GM12892 (cell line): Measurements from ENCODE around the gene TIAM1.

ENCODE experiments used
- POLR2A ChIP-seq: IDR thresholded peaks from 2 replicates; pipeline ENCODE4 v1.6.1; 2011; ENCODE audit warnings: low read depth, low read length, control low read depth
- POLR2AphosphoS5 ChIP-seq: IDR thresholded peaks from 2 replicates; pipeline ENCODE4 v1.6.1; 2011; ENCODE audit warnings: low read depth, low read length, control low read depth
- TAF1 ChIP-seq: IDR thresholded peaks from 2 replicates; pipeline ENCODE4 v1.6.1; 2011; ENCODE audit warnings: low read depth, mild to moderate bottlenecking, control low read depth, low read length, borderline replicate concordance

DNA sequence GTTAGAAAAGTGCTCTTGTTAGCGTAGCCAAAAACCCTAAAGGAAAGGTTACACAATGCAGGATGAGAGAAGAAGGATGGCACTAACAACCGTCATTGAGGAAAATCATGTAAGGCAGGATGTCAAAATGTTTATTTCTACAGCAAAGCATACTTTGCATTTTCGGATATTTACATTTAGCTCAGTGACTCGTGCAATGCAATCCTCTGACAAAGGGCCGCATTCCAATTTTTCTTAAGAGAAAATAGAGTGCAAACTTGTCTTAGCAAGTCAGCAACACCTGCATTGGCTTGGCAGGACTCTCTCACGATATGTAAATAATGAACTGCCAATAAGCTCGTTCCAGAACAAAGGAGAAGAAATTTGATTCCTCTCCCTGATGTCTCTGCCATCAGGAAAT, 33.3 kb downstream of the TIAM1 start:
- no peak for TF ChIP-seq TAF1
- no peak for TF ChIP-seq POLR2AphosphoS5
- TF ChIP-seq POLR2A: no peak
